Ovary (tissue), 9 donors: ENCODE results near the gene INCA1. TPM values are rescaled to one million over a fixed set of nuclear protein-coding genes. Genes with fewer than 3 reads are reported as not detected.

ENCODE experiments used
- DNase-seq, 5 donors: peaks; one replicate each; pipeline ENCODE4 v3.0.0-alpha.2; 2019 to 2020
- H3K27ac ChIP-seq, 2 donors: fragments of 200-600 bp; one replicate each; pipeline versions ENCODE4 v1.5.1 to v1.8.0; 2019 to 2022
- H3K27me3 ChIP-seq: fragments of 200-600 bp; one replicate; pipeline ENCODE4 v1.8.0; 2022
- H3K36me3 ChIP-seq: fragments of 200-600 bp; sonication (generic); one replicate; pipeline ENCODE4 v1.5.1; 2019
- H3K4me1 ChIP-seq: one replicate; pipeline ENCODE4 v1.8.1; 2013; ENCODE audit warnings: mild to moderate bottlenecking, moderate library complexity; ENCODE audit not compliant: insufficient read depth
- H3K4me3 ChIP-seq: fragments of 200-600 bp; sonication (generic); one replicate; pipeline ENCODE4 v1.5.1; 2017
- H3K9me3 ChIP-seq, 2 donors: fragments of 200-600 bp in 1 of 2; sonication (generic) in 1 of 2; one replicate each; pipeline versions ENCODE4 v1.5.1 to v1.8.1; 2013 to 2019; ENCODE audit warnings: mild to moderate bottlenecking in 1 of 2, moderate library complexity in 1 of 2
- EP300 ChIP-seq: sonication (generic); formaldehyde crosslinking; IDR thresholded peaks from one replicate; pipeline ENCODE4 v1.6.1; 2017; ENCODE audit warnings: antibody characterized with exemption
- POLR2A ChIP-seq: fragments of 450-650 bp; IDR thresholded peaks from one replicate; pipeline ENCODE4 v1.6.1; 2017; ENCODE audit warnings: antibody characterized with exemption, mild to moderate bottlenecking, moderate library complexity
- WGBS, 3 donors: extraction: QIAGEN DNeasy Blood & Tissue Kit in 1 of 3; methylation state at CpG; one replicate each; pipeline versions ENCODE4 v1.1.5 to v1.1.7; 2013 to 2017; 5-methylcytosine and 5-hydroxymethylcytosine counted together
- intact Hi-C, 4 donors: fragments of 100-400 bp; cut with DNase I; formaldehyde crosslinking; loops; one replicate each; pipeline versions ENCODE4 v1.11.0 to v1.15.1; 2022 to 2023
- polyA plus RNA-seq, 2 donors: library from polyadenylated mRNA; stranded (reverse); fragments of 200-250 nt in 1 of 2; fragments of 350-450 nt in 1 of 2; fragmentation: Illumina TruSeq in 1 of 2; extraction: RNeasy Lipid Tissue Mini Kit (QIAGEN cat#74804) in 1 of 2; gene quantifications; one replicate each; pipeline ENCODE4 v1.2.3, GENCODE V29; 2013 to 2014
- total RNA-seq, 7 donors: library from RNA; depleted of rRNA in 2 of 7; stranded (reverse); fragments of >200 nt in 2 of 7; fragmentation: NEBNext Ultra II Directional in 3 of 7; extraction: Animal tissue kit (Norgen Biotek cat#: 25700) in 3 of 7; gene quantifications; one replicate each; pipeline versions ENCODE4 v1.1.0 to v1.2.4, GENCODE V29; 2016 to 2023
- TF ChIP-seq, protein P1 (sequence below), 3 donors: fragments of 450-650 bp in 2 of 3; fragments of 200-600 bp in 1 of 3; IDR thresholded peaks; one replicate each; pipeline versions ENCODE4 v1.5.1 to v1.8.0; 2016 to 2022; ENCODE audit warnings: antibody characterized with exemption in 3 of 3, mild to moderate bottlenecking in 1 of 3
- donor health status: DM: no; HTN: no; CAD: no; lungs with moderate emphysema.
- donor health status: DM: no; HTN: no; CAD: no.
- donor health status: Bipolar disorder and iron deficiency.
- donor health status: DM: yes; HTN: yes; CAD: no.
- donor health status: DM: no; HTN: no; CAD: no.
- donor health status: DM: yes; HTN: yes; CAD: no.

INCA1 gene
- total and polyA plus RNA-seq, 9 donors = 0.95 to 5.0 (median 1.9) TPM

DNA sequence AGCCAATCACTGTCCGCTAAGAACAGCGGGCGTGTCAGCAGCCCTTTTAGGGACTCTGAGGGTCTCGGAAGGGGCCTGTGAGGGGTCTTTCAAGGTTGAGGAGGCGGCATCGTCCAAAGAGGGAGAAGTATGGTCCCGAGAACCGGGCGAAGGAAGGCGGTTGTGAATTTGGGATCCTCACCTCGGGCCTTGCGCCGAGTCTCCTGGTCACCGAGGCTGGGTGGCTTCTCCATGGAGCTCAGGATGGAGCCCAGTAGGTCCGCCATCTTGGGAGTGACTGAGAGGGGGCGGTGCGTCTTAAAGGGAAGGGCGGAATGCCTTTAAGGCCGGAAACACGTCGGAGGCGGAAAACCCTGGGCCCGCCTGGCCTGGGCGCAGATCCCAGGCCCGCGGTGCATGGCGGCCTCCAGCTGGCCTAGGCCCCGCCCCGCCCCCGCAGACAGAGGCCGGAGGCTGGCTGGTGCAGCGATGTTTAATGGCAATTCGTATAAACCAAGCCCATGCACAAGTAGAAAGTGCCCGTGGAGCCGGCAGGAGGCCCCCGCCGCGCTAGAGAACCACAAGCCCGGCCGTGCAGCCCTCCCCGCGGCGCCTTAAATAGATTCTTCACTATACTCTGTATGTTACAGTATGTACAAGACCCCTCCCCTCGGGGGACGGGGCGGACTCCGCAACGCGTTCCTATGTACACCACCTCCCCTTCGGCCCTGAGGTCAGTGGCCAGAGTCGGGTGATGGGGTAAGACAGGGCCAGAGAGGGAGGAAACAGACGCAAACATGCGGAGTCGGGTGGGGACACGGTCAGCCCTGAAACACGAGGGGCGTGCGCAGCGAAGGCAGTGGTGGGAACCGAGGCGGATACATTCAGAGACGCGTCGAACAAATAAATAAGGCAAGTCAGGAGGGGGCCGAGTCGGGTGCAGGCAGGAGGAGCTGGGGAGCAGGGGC, 29.5 kb downstream of the INCA1 start, which contains the start of gene SPAG7:
SPAG7 (minus strand) TSS at position 279 of the 947 bp plus-strand sequence; CDS start at position 266, 13 bp downstream.
- H3K27ac ChIP-seq = peak within 1 kb of the TSS; percentile 67 to 99
- H3K9me3 ChIP-seq = no peaks in the 10 kb centered on the region
- H3K27me3 ChIP-seq = no peaks in the 10 kb centered on the region
- H3K4me3 ChIP-seq = peak within 1 kb of the TSS; percentile 81
- peaks cover 8% of the 10 kb centered on the region for H3K4me1 ChIP-seq
- H3K36me3 ChIP-seq = no peaks in the 10 kb centered on the region
- intact Hi-C loops = no loop called here
- 1 to 2% (median 1%) methylated on average over 62 to 66 of the region's 66 CpGs for WGBS, 3 donors
- TF ChIP-seq EP300 = no peak
- TF ChIP-seq POLR2A = peak; percentile 88
- TF ChIP-seq, protein P1, sequence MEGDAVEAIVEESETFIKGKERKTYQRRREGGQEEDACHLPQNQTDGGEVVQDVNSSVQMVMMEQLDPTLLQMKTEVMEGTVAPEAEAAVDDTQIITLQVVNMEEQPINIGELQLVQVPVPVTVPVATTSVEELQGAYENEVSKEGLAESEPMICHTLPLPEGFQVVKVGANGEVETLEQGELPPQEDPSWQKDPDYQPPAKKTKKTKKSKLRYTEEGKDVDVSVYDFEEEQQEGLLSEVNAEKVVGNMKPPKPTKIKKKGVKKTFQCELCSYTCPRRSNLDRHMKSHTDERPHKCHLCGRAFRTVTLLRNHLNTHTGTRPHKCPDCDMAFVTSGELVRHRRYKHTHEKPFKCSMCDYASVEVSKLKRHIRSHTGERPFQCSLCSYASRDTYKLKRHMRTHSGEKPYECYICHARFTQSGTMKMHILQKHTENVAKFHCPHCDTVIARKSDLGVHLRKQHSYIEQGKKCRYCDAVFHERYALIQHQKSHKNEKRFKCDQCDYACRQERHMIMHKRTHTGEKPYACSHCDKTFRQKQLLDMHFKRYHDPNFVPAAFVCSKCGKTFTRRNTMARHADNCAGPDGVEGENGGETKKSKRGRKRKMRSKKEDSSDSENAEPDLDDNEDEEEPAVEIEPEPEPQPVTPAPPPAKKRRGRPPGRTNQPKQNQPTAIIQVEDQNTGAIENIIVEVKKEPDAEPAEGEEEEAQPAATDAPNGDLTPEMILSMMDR (IDR thresholded peaks at IDR 0.05) = peak in 1 of 3 donors; percentile 14
- peak; percentile 92 to 98 (median 95) for DNase-seq

DNA sequence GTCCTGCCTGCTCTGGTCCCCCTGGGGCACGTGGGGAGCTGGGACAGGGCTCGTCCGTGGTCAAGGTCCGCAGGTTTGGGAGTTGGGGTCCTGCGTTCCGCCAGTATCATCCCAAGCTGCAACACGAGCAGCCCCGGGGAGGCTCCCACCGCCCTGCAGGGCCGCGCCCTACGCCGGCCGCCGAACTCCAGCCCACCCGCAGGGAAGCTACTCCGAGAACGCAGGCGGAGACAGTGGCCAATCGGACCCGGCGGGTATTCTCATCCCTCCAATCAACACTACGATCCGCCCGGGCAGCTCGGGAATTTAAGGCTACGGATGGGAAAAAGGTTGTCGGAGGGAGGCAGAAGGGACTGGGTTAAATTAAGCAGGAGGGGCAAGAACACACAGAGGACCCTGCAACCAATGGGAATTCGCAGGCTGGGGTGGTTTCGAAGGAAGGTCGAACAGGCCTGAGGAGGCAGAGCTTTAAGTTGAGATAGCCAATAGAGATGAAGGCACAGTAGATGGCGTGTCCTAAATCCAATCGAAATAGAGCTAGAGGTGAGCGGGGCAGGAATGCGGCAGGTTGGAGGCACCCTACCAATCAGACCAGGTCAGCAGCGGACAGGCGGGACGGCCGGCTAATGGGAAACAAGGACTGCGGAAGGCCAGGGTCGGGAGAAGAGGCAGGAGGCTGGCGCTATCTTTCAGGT, 30.3 kb downstream of the INCA1 start:
- Histone ChIP-seq H3K4me1 (peaks cover 8% of the 10 kb centered on the region), H3K9me3 (no peaks in the 10 kb centered on the region), H3K4me3 (peak overlapping the region; percentile 81), H3K36me3 (no peaks in the 10 kb centered on the region), H3K27me3 (no peaks in the 10 kb centered on the region), H3K27ac (peak overlapping the region; percentile 67 to 99)
- 0 to 1% (median 0%) methylated on average over 42 of the region's 42 CpGs for WGBS, 3 donors
- no peak for TF ChIP-seq POLR2A
- TF ChIP-seq, protein P1 (IDR thresholded peaks at IDR 0.05) = peak in 1 of 3 donors; percentile 6
- intact Hi-C loops = no loop called here
- peak; percentile 95 to 98 (median 97) for DNase-seq

DNA sequence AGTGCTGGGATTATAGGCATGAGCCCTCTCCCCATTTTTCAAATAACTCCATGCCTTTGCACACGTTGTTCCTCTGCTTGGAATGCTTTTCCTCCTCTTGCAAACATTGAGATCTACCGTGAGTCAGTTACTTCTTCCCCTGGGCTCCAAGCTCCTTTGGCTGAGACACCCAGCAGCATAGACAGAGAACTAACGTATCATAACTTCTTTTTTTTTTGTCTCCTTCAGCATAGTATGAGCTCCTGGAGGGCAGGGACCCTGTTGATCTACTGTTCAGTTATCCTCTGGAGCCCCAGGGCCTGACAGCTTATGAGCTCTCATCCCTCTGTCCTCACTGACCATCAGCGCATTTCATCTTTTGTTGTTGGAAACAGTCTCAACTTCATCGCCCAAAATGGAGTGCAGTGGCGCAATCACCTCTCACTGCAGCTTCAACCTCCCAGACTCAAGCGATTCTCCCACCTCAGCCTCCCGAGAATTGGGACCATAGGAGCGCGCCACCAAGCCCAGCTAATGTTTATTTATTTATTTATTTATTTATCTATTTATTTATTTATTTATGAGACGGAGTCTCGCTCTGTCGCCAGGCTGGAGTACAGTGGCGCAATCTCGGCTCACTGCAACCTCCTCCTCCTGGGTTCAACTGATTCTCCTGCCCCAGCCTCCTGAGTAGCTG, 31.9 kb downstream of the INCA1 start:
- H3K36me3 ChIP-seq = no peaks in the 10 kb centered on the region
- no peak for TF ChIP-seq POLR2A
- no peak for TF ChIP-seq EP300
- TF ChIP-seq, protein P1 (IDR thresholded peaks at IDR 0.05) = no peak
- 94 to 96% (median 95%) methylated on average over 15 of the region's 15 CpGs for WGBS, 3 donors
- H3K9me3 ChIP-seq = no peaks in the 10 kb centered on the region
- no peaks in the 10 kb centered on the region for H3K27me3 ChIP-seq
- H3K4me3 ChIP-seq = no peak overlapping the region
- H3K27ac ChIP-seq = no peak overlapping the region
- intact Hi-C loops = no loop called here
- no peak for DNase-seq
- peaks cover 8% of the 10 kb centered on the region for H3K4me1 ChIP-seq

DNA sequence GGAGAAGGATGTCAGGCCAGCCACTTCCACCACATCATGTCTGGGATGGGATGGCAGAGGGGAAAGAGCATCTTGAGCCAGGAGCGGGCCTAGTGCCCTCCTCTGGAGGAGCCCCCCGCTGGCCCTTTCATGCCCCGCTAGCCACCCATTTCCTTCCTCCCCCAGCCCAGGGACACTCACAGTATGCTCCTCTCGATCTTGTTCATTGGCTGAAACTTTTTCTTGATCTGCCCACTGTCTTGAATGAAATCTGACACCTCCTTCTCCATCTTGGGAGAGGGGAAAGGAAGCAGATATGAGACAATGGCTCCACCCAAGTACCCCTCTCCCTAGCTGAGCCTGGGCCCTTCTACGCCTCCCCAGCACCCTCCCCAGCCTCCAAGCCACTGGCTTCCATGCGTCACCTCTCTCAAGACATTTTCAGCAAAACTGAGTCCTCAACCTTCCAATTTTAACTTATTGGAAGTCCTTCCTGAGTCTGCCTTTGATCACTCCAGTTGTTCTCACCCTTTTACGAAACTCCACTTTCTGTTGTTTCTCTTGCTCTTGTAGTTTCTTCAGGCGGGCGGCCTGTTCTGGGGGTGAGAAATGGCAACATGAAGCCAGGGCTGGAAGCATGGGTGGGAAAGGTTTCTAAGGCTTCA, 36.9 kb downstream of the INCA1 start:
- Histone ChIP-seq H3K9me3 (no peaks in the 10 kb centered on the region), H3K4me3 (no peak overlapping the region), H3K4me1 (no peaks in the 10 kb centered on the region), H3K36me3 (no peaks in the 10 kb centered on the region), H3K27me3 (no peaks in the 10 kb centered on the region), H3K27ac (no peak overlapping the region)
- DNase-seq = no peak
- intact Hi-C loops = no loop called here
- TF ChIP-seq, protein P1 (IDR thresholded peaks at IDR 0.05) = no peak
- no peak for TF ChIP-seq POLR2A
- TF ChIP-seq EP300 = no peak
- whole genome bisulfite sequencing, 3 donors = 83 to 87% (median 84%) methylated on average over 9 of the region's 9 CpGs
